Stimulated activated CD8-positive, alpha-beta memory T cell treated with anti-CD3 and anti-CD28 coated beads, Interleukin-7, amount 100 ng/mL, for 4 hours (primary cell): ENCODE results near the gene TMEM178B.
"Not testable (repeated sequence)": the region's sequence is repeated elsewhere in the genome, so short reads cannot be mapped to it uniquely, and the experiment has no call there.

Source experiments
- DNase-seq, 2 donors: peaks; one replicate each; pipeline ENCODE4 v3.0.0-alpha.2; 2020; ENCODE audit warnings: low read depth in 2 of 2

Gene TMEM178B

DNA sequence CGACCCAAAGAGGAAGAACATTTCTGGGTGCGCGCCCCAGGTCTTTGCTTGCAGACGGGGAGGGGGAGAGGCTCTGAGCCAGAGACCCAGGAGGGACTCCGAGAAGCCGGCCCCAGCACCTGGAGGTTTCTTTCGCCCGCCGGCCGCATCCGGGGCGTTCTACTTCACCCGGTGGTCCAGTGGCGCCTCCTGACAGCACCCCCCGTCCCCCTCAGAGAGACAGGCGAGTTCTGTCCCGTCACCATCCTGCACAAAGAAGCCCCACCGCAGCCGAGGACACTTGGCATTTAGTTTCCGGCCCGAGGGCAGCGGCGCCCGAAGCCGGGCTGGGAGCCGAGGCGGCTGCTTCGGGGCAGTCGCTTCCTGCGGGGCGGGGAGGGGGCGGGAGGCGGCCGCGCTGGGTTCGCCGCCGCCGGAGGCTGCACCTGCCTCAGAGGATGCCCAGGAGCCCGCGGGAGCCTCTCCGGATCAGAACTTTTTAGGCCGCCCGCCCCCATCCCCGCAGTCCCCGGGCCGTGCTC, at the start of gene TMEM178B:
TSS of gene TMEM178B (plus strand) at position 424 of the 521 bp plus-strand sequence.
- DNase-seq, result no peak

DNA sequence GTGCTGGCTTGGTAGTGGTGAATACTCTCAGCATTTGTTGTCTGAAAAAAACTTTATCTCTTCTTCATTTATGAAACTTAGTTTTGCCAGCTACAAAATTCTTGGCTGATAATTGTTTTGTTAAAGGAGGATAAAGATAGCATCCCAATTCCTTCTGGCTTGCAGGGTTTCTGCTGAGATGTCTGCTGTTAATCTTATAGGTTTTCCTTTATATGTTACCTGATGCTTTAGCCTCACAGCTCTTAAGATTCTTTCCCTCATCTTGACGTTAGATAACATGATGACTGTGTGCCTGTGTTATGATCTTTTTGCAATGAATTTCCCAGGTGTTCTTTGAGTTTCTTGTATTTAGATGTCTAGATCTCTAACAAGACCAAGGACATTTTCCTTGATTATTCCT, 49.2 kb upstream of the TMEM178B start:
- no peak for DNase-seq

DNA sequence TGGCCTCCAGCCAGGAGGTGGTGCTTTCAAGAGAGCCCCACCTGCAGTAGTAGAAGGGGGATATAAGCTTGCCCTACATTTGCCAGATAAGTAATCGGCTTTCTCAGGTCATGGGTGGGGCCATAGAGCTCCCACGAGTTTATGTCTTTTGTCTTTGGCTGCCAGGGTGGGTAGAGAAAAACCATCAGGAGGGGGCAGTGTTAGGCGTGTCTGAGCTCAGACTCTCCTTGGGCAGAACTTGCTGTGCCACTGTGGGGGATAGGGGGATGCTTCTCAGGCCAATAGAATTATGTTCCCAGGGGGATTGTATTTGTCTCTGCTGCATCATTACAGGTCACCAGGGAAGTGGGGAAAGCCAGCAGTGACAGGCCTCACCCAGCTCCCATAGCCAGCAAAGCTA, 46.8 kb upstream of the TMEM178B start:
- DNase-seq, result no peak

DNA sequence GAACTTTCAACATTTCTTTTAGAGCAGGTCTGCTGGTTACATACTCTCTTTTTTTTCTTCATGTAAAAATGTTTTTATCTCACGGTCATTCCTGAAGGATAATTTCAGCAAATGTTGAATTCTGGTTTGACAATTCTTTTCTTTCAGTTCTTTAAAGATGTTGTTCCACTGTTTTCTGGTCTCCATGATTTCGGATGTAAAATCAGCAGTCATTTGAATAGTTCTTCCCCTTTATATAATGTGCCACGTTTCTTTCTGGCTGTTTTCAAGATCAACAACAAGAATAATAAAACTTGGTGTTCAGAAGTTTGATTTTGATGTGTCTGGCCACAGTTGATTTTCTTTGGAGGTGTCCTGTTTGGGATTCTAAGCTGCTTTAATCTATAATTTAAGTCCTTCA, 45.1 kb upstream of the TMEM178B start:
- no peak for DNase-seq

DNA sequence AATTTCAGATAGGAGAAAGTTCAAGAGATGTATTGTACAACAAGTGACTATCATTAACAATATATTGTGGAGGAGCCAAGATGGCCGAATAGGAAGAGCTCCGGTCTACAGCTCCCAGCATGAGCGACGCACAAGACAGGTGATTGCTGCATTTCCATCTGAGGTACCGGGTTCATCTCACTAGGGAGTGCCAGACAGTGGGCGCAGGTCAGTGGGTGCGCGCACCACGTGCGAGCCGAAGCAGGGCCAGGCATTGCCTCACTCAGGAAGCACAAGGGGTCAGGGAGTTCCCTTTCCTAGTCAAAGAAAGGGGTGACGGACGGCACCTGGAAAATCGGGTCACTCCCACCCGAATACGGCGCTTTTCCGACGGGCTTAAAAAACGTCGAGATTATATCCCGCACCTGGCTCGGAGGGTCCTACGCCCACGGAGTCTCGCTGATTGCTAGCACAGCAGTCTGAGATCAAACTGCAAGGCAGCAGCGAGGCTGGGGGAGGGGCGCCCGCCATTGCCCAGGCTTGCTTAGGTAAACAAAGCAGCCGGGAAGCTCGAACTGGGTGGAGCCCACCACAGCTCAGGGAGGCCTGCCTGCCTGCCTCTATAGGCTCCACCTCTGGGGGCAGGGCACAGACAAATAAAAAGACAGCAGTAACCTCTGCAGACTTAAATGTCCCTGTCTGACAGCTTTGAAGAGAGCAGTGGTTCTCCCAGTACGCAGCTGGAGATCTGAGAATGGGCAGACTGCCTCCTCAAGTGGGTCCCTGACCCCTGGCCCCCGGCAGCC, 41.1 kb upstream of the TMEM178B start:
- DNase-seq, result not testable (repeated sequence)

DNA sequence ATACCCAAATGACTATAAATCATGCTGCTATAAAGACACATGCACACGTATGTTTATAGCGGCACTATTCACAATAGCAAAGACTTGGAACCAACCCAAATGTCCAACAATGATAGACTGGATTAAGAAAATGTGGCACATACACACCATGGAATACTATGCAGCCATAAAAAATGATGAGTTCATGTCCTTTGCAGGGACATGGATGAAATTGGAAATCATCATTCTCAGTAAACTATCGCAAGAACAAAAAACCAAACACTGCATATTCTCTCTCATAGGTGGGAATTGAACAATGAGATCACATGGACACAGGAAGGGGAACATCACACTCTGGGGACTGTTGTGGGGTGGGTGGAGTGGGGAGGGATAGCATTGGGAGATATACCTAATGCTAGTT, 35.8 kb upstream of the TMEM178B start:
- not testable (repeated sequence) for DNase-seq

DNA sequence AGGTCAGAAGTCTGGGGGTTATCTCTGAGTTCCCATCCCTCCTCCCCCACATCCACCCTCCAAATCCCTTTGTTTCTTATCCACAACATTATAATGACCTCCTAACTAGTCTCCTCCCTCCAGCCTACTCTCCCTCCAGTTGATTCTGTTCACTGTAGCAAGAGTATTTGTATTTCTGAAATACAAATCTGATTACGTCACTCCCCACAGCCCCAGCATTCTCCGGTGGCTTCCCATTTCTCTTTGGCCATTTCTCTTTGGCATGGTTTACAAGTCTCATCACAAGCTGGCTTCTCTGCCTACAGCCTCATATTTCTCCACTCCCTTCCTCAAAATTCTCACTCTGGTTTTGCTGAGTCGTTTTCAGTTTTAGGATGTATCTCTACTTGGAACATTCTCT, 34.5 kb upstream of the TMEM178B start:
- DNase-seq, result no peak

DNA sequence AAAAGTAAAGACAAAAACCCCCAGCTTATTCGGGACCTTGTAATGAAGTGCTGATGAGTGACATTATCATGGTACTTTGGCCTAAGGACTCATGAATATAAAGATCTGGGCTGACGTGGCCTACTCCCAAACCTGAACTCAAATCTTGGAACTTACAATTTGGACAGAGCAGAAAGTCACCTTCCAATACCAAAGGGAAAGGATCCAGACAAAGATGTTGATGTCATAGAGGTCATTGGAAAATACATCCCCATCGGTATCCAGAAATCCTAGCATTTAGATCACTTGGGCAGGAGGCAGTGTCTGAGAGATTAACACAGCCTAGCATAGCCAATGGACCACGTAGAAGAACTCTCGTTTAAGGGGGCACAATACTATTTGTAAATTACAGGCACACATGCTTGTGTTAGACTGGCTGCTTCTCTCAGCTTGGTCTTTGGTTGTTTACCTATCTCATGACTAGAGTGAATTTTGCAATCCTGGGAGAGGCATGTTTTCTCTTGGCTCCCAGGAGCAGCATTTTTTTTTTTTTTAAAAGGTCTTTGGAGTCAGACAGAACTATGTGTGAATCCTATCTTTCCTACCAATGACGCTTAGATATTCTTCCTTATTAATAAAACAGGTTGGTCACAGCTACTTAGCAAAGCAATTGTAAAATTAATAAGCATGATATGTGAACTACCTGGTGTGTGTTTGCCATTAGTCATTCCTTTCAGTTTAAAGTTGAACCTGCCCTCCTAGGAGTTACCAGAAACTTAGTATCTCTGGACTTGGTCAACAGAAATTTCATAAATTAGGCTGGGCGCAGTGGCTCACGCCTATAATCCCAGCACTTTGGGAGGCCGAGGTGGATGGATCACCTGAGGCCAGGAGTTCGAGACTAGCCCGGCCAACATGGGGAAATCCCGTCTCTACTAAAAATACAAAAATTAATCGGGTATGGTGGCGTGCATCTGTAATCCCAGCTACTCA, 31.4 kb upstream of the TMEM178B start:
- DNase-seq, result no peak

DNA sequence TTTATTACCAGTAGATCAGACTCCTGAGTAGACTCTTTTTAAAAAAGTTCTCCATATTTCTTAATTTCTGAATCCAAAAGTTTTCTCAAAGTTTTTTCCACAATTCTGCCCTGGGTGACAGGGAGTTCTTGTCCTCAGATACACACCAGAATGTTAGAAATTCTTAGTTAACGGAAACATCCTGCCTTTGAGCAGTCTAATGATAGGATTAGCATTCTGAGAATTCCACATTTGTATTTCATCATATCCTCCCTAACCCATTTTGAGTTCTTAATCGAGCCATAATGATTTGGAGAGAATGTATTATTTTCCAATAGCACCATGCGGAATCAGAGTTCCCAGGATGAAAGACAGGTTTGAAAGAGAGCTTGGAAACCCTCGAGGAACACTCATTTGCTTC, 30.2 kb upstream of the TMEM178B start:
- no peak for DNase-seq

DNA sequence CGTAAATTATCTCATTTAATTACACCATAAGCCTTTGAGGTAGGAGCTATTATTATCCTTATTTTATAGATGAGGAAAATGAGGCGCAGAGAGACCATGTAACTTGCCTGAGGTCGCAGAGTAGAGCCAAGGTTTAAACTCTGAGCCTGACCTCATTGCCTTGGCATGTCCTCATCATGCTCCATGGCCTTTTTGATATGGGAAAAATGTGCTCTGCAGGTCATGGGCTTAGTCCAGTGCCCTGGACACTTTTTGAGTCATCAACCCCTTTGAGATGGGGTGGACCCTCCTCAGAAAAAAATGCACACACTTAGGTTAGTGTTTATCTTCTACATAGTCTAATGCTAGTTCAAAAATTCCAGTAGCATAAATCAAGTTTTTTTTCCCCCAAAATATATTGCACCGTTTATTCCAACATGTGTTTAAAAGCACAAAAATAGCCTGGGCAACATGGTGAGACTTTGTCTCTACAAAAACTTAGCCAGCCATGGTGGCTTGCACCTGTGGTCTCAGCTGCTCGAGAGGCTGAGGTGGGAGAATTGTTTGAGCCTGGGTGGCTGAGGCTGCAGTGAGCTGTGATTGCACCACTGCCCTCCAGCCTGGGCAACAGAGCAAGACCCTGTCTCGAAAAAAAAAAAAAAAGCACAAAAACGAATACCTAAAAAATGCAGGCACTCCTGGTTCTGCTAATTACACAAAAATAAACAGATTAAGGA, 28.6 kb upstream of the TMEM178B start:
- DNase-seq, result no peak

DNA sequence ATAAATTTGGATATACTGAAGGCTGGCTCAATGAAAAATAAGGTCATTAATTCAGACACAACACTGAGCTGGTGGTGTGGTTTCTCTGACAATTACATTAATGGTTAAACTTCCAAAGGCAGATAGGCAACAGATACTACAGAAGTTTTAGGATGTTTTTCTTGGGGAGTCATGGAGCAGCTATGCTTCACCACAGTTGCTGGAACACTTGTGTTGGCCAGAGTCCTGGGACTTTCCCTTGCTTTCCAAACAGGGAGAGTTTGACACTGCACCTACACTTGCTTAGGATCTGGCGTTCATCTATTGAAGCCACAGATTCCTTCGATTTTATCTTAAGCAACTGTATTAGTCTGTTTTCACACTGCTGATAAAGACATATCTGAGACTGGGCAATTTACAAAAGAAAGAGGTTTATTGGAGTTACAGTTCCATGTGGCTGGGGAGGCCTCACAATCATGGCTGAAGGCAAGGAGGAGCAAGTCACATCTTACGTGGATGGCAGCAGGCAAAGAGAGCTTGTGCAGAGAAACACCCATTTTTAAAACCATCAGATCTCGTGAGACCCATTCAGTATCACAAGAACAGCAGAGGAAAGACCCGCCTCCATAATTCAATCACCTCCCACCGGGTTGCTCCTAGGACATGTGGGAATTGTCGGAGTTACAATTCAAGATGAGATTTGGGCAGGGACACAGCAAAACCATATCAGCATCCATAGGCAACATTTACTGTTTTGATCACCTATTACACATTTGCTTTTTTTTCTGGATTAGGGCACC, 27.8 kb upstream of the TMEM178B start:
- no peak for DNase-seq

DNA sequence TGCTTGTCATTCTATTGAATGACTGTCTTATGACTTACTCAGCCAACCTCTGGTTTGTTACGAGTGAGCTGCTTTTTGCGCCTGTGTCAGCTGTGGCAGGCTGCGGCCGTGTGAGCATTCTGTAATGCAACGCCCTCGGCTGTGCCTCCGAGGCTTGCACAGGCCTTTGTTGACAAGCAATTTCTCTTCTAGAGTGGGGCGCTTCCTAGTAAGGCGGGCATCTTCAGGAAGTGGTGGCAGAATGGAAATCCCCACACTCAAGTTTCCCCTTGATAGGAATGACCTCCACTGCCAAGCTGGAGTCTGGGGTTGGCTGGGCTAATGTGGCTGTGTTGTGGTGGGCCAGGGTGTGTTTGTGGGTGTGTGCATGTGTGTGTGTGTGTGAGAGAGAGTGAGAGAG, 20.2 kb upstream of the TMEM178B start:
- peak; percentile 46 to 52 for DNase-seq

DNA sequence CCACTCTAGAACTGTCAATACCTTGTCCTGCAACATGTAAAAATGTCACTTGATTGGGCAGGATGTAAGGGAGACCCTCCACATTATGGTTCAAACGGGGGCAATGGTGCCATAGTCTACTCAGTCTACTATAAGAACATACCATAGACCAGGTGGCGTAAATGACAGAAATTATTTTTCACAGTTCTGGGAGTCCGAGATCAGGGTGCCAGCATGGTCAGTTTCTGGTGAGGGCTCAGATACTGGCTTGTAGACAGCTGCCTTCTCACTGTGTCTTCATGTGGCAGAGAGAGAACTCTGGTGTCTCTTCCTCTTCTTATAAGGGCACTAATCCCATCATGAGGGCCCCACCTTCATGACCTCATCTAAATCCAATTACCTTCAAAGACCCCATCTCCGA, 18.7 kb upstream of the TMEM178B start:
- DNase-seq, result no peak

DNA sequence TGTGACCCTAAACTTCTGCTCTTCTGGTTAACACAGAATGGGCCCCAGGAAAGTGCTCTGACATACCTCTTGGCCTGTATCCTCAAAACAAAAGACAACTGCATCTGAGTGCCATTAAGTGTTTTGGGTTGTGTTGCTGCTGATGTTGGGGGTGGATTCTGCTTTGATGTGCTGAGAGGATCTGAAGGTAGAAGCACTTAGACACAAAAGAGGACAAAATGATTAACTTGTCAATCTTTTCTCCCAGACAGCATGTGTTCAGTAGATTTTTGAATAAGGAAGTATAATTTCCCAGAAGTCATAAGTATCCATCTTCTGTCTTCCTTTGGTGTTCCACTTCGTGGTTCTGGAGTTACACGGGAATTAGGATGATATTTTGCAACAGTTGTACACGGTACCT, 16.1 kb upstream of the TMEM178B start:
- DNase-seq, result no peak

DNA sequence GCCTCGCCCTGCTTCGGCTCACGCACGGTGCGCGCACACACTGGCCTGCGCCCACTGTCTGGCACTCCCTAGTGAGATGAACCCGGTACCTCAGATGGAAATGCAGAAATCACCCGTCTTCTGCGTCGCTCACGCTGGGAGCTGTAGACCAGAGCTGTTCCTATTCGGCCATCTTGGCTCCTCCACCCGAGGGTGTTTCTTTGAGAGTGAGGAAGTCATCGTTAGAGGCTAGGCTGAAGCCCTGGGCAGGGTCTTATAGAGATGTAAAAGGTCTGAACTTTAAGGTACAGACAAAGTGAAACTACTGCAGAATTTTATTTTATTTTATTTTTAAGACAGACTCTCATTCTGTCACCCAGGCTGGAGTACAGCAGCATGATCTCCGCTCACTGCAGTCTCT, 6.0 kb upstream of the TMEM178B start:
- DNase-seq, result not testable (repeated sequence)

DNA sequence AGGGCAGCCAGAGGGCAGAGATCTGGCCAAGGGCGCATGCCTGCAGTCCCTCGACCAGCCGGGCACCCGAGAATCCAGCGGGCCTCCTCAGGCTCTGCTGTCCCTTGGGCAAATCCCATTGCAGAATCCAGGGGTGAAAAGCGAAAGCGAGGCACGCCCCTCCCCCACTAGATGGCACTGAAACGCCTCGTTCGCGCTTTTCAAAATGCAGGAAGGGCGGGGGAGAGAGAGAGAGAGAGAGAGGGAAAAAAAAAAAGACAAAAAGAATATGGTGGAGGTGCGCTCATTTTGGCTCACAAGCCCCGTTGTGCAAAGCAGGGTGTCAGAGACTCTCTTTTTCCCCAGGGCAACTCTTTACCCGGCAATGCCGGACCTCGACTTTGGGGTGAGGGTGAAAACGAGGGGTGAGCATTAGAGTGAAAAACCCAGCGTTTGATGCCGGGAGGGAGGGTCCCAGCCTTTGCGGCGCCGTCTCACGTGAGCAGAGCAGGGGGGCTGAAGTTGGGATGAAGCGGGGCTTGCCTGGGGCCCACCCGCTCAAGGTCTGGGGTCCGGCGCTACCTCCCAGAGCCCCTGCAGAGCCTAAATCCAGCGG, 2.5 kb upstream of the TMEM178B start:
- DNase-seq, result no peak

DNA sequence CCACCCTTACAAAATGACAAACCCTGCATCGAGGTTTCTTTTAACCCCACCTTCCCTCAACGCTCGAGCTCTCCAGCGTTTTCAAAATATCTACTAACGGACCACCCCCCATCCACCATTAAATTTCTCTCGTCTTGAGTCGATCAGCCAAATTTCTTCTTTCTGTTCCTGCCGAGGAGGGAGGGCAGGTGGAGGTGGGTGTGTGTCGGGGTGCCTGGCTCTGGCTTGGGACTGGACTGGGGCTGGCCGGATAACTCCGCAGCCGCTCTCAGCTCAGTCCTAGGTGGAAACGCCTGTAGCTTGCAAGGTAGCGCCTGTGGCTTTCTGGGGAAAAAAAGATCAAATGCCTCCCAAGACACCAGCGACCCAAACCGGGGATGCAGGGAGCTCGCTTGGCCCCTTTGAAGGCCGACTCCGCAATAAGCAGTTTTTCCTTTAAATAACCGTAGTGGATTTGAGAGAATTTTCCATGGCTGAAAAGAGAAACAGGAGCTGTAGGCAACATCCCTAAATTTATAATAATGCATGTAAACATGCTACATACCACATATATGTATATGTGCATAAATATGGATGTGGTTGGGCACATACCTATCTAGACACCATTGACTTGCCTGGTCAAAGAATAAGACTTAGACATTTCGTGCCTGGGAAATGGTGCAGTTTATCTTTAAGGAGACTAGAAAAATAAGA, 1.9 kb upstream of the TMEM178B start:
- DNase-seq, result no peak

DNA sequence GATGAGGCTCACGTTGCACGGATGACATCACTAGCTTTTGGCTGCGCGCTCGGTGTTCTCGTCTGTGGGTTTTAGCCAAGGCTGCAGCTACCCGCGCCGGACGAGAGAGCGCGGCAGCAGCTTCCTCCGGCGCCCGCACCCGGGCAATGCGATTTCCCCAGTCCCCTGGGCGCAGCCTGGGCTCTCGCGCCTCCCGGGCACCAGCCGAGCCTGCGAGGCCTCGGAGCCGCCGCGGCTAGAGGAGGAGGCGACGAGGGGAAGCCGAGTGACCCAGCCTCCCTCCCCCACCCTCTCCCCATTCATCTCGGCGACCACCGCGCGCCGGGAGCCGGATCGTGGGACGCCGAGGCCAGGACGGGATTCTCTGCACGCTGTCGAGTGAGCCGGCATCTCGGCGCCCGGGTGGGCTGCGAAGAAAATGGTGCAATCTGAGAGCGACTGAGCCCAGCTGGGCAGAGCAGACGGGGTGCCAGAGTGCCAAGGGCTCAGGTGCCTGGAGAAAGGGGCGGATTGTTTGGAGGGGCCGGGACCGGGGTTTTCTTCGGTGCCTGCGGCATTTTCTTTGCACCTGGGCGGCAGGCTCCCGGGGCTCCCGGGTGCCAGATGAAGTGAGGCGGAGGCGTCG, 1.2 kb upstream of the TMEM178B start:
- DNase-seq, result no peak

DNA sequence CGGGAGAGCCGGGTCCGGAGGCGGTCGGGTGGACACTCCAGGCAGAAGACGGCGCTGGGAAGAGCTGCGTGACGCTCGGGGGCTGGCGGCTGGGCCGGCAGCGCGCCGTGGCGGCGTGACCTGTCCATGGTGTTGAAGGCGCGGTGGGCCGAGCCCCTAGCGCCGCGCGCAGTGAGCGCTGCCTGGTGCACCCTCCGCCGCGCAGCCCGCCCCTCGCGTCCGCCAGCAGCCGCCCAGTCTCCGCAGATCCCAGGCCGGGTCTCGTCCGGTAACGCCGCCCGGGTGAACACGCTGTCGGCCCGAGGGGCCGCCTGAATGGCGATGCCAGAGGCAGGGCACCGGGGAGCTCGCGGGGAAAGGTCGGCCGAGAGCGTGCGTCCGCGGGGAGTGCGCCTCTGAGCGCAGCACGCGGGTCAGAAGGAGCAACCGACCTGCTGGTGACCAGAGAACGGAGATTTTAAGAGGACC, 657 bp upstream of the TMEM178B start:
- no peak for DNase-seq
